ENCODE data around the gene KLHDC9. TPM values are rescaled to one million over a fixed set of nuclear protein-coding genes. Genes with fewer than 3 reads are reported as not detected.

KLHDC9 gene
- total RNA-seq, 6 donors from 2014 or later, result 6.5 to 12.3 (median 7.4) TPM; not detected in 1

DNA sequence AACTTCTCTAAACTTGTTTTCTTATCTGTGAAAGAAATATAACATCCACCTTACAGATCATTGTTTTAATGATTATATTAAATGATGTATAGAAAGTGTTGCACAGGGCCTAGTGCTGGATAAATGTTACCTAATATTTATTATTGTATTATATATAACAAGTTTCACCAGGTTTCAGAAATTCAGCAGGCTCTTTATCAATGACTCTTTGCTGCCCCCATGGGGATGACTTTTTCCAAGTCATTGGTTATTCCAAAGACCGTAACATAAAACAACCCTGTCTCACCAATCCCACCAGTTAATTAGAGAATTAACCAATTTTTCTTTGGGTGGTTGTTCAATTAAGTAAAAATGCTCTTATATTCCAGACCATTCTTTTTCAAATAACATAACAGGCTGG, 41.6 kb downstream of the KLHDC9 start:
- H3K4me1 ChIP-seq, result peaks cover 3 to 19% (median 13%) of the 10 kb centered on the region in 4 donors
- no peak overlapping the region for H3K4me3 ChIP-seq
- DNase-seq (no peak), ATAC-seq (ENCODE audit: low FRiP score in 2 of 2) (peak in 1 of 2 donors; percentile 64)
- H3K27me3 ChIP-seq, result no peaks in the 10 kb centered on the region
- TF ChIP-seq, protein P1, sequence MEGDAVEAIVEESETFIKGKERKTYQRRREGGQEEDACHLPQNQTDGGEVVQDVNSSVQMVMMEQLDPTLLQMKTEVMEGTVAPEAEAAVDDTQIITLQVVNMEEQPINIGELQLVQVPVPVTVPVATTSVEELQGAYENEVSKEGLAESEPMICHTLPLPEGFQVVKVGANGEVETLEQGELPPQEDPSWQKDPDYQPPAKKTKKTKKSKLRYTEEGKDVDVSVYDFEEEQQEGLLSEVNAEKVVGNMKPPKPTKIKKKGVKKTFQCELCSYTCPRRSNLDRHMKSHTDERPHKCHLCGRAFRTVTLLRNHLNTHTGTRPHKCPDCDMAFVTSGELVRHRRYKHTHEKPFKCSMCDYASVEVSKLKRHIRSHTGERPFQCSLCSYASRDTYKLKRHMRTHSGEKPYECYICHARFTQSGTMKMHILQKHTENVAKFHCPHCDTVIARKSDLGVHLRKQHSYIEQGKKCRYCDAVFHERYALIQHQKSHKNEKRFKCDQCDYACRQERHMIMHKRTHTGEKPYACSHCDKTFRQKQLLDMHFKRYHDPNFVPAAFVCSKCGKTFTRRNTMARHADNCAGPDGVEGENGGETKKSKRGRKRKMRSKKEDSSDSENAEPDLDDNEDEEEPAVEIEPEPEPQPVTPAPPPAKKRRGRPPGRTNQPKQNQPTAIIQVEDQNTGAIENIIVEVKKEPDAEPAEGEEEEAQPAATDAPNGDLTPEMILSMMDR (IDR thresholded peaks at IDR 0.05), result peak in 3 of 6 experiments; percentile 21 to 35 (median 30)
- TF ChIP-seq POLR2A (IDR thresholded peaks at IDR 0.05), result no peak
- 52 to 55% methylated on average over 1 of the region's 1 CpG for WGBS, 2 donors
- H3K36me3 ChIP-seq, result peaks cover 0 to 1% (median 0%) of the 10 kb centered on the region in 4 donors
- H3K9me3 ChIP-seq, result no peaks in the 10 kb centered on the region
- no peak overlapping the region for H3K27ac ChIP-seq

DNA sequence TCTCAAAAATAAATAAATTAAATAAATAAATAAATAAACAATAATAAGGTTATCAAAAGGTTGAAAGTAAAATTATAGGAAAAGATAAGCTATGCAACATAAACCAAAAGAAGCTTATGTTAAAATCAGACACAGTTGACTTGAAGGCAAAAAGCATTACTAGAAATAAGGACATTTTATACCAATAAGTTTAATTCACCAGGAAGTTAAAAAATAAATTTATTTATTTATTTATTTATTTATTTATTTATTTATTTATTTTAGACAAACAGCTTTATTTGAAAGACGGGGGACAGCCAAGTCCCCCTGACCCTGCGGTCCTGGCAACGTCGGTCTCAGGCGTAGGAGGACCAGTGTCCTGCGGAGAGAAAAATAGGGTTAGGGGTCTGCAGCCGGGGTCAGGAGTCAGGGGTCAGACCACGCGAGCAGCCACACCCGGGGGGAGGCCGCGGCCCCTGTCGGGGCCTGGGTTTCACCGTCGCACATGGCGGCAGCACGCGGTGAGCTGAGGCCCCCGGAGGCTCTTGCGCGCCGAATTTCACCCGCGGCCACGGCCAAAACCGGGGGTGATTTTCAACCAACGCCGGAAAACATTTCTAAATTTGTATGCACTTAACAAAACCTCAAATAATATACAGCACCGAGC, 42.7 kb downstream of the KLHDC9 start:
- no peak overlapping the region for H3K4me3 ChIP-seq
- H3K27me3 ChIP-seq, result no peaks in the 10 kb centered on the region
- H3K4me1 ChIP-seq, result peaks cover 3 to 17% (median 13%) of the 10 kb centered on the region in 4 donors
- no peaks in the 10 kb centered on the region for H3K9me3 ChIP-seq
- H3K36me3 ChIP-seq, result no peaks in the 10 kb centered on the region
- 97% methylated on average over 29 of the region's 29 CpGs for WGBS, 2 donors
- no peak for ATAC-seq (ENCODE audit: low FRiP score in 2 of 2)
- TF ChIP-seq EP300 (IDR thresholded peaks at IDR 0.05), result no peak
- H3K27ac ChIP-seq, result no peak overlapping the region
- DNase-seq, result peak in 1 of 2 donors; percentile 78

DNA sequence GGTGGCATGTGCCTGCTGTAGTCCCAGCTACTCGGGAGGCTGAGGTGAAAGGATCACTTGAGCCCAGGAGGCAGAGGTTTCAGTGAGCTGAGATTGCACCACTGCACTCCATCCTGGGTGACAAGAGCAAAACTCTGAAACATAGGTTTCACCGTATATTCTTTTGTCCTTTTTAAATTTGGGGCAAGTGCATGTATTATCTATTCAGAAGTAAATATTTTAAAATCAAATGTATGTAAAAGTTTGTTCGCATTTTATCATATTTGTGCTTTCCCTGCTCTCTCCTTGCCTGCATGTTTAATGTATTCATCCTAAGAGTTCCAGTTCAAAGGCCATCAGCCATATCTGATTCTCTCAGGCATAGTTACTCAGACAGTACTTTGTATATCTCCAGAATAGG, 47.7 kb downstream of the KLHDC9 start:
- ATAC-seq (ENCODE audit: low FRiP score in 2 of 2) (no peak), DNase-seq (no peak)
- H3K4me3 ChIP-seq, result no peak overlapping the region
- no peaks in the 10 kb centered on the region for H3K36me3 ChIP-seq
- H3K9me3 ChIP-seq, result no peaks in the 10 kb centered on the region
- TF ChIP-seq, protein P1 (IDR thresholded peaks at IDR 0.05), result no peak
- TF ChIP-seq EP300 (IDR thresholded peaks at IDR 0.05) (no peak), POLR2A (IDR thresholded peaks at IDR 0.05) (no peak), POLR2AphosphoS5 (IDR thresholded peaks at IDR 0.05) (no peak)
- WGBS, 2 donors, result 77 to 92% methylated on average over 3 of the region's 3 CpGs
- no peaks in the 10 kb centered on the region for H3K4me1 ChIP-seq
- H3K27ac ChIP-seq, result no peak overlapping the region
- H3K27me3 ChIP-seq, result no peaks in the 10 kb centered on the region

Small RNA genes lying within 50 kb of the gene (small RNA-seq; reads per million reads assigned to genes)
- 0 reads per million in 4 donors for gene RF01225

Other genes starting within 250 kb of the KLHDC9 start
- gene CD244, start 235.5 kb upstream of the KLHDC9 start, total RNA-seq, result 1 to 10 TPM in 5 of 6 donors, under 1 TPM in 1; 0.78 to 4.1 (median 2.0) TPM
- 10 to 100 TPM in 1 of 6 donors, 1 to 10 TPM in 4, not detected in 1; 1.2 to 28.8 (median 2.2) TPM for gene ITLN1, start 213.2 kb upstream of the KLHDC9 start, total RNA-seq
- 10 to 100 TPM; 21.4 to 63.8 (median 38.8) TPM for gene ITLN2, start 143.6 kb upstream of the KLHDC9 start, total RNA-seq
- 100 to 1,000 TPM in 5 of 6 donors, 10 to 100 TPM in 1; 99.0 to 209 (median 172) TPM for gene F11R, start 77.2 kb upstream of the KLHDC9 start, total RNA-seq
- gene TSTD1, start 59.4 kb upstream of the KLHDC9 start, total RNA-seq, result 100 to 1,000 TPM in 4 of 6 donors, 10 to 100 TPM in 2; 56.2 to 170 (median 113) TPM
- gene USF1, start 52.4 kb upstream of the KLHDC9 start, total RNA-seq, result 100 to 1,000 TPM in 1 of 6 donors, 10 to 100 TPM in 5; 78.2 to 151 (median 84.2) TPM
- 10 to 100 TPM; 26.8 to 69.9 (median 51.2) TPM for gene ARHGAP30, start 28.5 kb upstream of the KLHDC9 start, total RNA-seq
- 10 to 100 TPM in 4 of 6 donors, 1 to 10 TPM in 2; 5.2 to 19.9 (median 12.1) TPM for gene NECTIN4, start 8.8 kb upstream of the KLHDC9 start, total RNA-seq
- 10 to 100 TPM; 17.8 to 55.9 (median 41.4) TPM for gene PFDN2, start 19.7 kb downstream of the KLHDC9 start, total RNA-seq
- 10 to 100 TPM; 21.2 to 62.9 (median 40.7) TPM for gene NIT1, start 19.7 kb downstream of the KLHDC9 start, total RNA-seq
- gene DEDD, start 34.3 kb downstream of the KLHDC9 start, total RNA-seq, result 10 to 100 TPM; 26.7 to 45.1 (median 35.1) TPM
- 10 to 100 TPM; 32.5 to 95.6 (median 75.6) TPM for gene UFC1, start 55.6 kb downstream of the KLHDC9 start, total RNA-seq
- gene USP21, start 61.1 kb downstream of the KLHDC9 start, total RNA-seq, result 10 to 100 TPM; 14.1 to 48.2 (median 21.8) TPM
- gene PPOX, start 68.1 kb downstream of the KLHDC9 start, total RNA-seq, result 10 to 100 TPM; 19.5 to 48.2 (median 26.6) TPM
- gene B4GALT3, start 79.1 kb downstream of the KLHDC9 start, total RNA-seq, result 10 to 100 TPM; 12.3 to 37.1 (median 27.2) TPM
- gene ADAMTS4, start 100.7 kb downstream of the KLHDC9 start, total RNA-seq, result 10 to 100 TPM in 1 of 6 donors, 1 to 10 TPM in 4, under 1 TPM in 1; 0.91 to 18.6 (median 3.0) TPM
- gene NDUFS2, start 104.0 kb downstream of the KLHDC9 start, total RNA-seq, result 100 to 1,000 TPM in 2 of 6 donors, 10 to 100 TPM in 4; 65.7 to 194 (median 84.4) TPM
- gene FCER1G, start 116.9 kb downstream of the KLHDC9 start, total RNA-seq, result 100 to 1,000 TPM in 5 of 6 donors, 10 to 100 TPM in 1; 75.4 to 233 (median 176) TPM
- gene APOA2, start 125.3 kb downstream of the KLHDC9 start, total RNA-seq, result 1 to 10 TPM in 2 of 6 donors, not detected in 4; 2.5 to 3.7 TPM
- gene TOMM40L, start 127.7 kb downstream of the KLHDC9 start, total RNA-seq, result 10 to 100 TPM in 3 of 6 donors, 1 to 10 TPM in 3; 3.1 to 14.4 (median 9.9) TPM
- not detected for gene NR1I3, start 139.8 kb downstream of the KLHDC9 start, total RNA-seq
- 1 to 10 TPM; 1.0 to 8.1 (median 5.0) TPM for gene PCP4L1, start 160.4 kb downstream of the KLHDC9 start, total RNA-seq
- gene MPZ, start 211.6 kb downstream of the KLHDC9 start, total RNA-seq, result 1 to 10 TPM; 1.5 to 6.9 (median 4.0) TPM
- 100 to 1,000 TPM in 2 of 6 donors, 10 to 100 TPM in 4; 17.7 to 159 (median 66.7) TPM for gene SDHC, start 216.0 kb downstream of the KLHDC9 start, total RNA-seq